Astrocyte of the spinal cord (primary cell): ENCODE data around the gene RHEBL1.

Experiments used
- DNase-seq: peaks from one replicate; pipeline ENCODE4 v3.0.0; 2011; ENCODE audit warnings: low read depth, low spot score
- H3K4me3 ChIP-seq: 2 replicates; pipeline ENCODE4 v1.5.1; 2011; ENCODE audit warnings: low read depth, mild to moderate bottlenecking, low read length, moderate library complexity
- in situ Hi-C: cut with HindIII; loops from 2 replicates; pipeline ENCODE4 v1.10.0; 2017; ENCODE audit warnings: low sequenced_read_pairs
- TF ChIP-seq, protein P1 (sequence below): IDR thresholded peaks from 2 replicates; pipeline ENCODE4 v1.5.1; 2012; ENCODE audit warnings: low read depth, mild to moderate bottlenecking, low read length, inconsistent platforms

The RHEBL1 gene

GRCh38 chr12:49027846-49028555 is 41.8 kb downstream of the RHEBL1 start:
- H3K4me3 ChIP-seq, result no peak overlapping the region
- in situ Hi-C loops, result no loop called here
- TF ChIP-seq, protein P1, sequence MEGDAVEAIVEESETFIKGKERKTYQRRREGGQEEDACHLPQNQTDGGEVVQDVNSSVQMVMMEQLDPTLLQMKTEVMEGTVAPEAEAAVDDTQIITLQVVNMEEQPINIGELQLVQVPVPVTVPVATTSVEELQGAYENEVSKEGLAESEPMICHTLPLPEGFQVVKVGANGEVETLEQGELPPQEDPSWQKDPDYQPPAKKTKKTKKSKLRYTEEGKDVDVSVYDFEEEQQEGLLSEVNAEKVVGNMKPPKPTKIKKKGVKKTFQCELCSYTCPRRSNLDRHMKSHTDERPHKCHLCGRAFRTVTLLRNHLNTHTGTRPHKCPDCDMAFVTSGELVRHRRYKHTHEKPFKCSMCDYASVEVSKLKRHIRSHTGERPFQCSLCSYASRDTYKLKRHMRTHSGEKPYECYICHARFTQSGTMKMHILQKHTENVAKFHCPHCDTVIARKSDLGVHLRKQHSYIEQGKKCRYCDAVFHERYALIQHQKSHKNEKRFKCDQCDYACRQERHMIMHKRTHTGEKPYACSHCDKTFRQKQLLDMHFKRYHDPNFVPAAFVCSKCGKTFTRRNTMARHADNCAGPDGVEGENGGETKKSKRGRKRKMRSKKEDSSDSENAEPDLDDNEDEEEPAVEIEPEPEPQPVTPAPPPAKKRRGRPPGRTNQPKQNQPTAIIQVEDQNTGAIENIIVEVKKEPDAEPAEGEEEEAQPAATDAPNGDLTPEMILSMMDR, result no peak
- no peak for DNase-seq

DNA sequence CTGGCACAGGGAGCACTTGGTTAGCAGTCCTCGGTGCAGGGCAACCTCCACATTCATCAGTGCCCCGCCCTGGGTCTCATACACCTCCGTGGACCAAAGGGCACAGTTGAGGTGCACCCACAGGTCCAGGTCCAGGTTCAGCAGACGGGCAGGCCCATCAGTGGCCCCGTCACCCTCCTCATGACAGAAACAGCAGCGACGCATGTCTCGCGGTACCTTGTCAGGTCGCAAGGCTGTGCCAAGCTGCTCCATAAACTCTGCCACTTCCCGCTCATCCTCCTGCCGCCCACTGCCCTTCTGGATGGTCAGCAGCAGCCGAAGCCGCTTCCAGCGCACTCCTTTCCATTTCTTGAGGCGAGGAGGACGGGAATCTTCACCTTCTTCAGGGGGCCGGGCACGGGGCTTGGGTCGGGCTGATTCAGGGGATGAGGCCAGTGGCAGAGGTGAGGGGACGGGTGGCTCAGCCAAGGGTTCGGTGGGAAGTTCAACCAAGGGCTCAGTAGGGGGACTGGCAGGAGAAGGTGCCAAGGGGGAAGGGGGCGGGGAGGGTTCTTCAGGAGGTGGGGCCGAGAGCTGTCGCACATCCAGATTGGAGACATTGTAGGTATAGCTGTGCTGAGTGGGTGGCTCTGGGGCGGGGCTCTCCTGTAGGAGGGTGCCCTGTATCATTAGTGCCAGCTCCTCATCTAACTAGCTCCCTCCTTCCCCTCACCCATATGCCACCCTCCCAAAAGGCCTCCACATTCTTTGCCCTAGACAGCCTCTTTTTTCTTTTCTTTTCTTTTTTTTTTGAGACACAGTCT is 42.9 kb downstream of the RHEBL1 start:
- DNase-seq, result no peak
- TF ChIP-seq, protein P1, result no peak
- in situ Hi-C loops, result no loop called here
- no peak overlapping the region for H3K4me3 ChIP-seq

DNA sequence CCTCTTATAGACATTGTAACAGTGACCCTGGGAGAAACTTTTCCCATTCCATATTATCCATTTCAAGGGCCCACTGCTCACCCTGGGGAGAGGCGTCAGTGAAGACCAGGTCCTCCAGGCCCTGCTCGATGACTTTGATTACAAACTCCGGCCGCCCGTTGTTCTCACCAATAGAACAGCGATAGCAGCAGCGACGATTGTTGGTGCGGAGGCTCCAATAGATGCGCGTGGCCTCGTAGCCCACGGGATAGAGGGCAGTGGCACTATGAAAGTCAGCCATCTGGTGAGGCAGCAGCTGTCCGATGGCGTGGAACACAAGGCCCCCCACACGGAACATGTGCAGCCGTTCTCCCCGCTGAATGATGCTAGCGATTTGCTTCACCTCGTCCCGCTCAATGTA is 43.7 kb downstream of the RHEBL1 start:
- in situ Hi-C loops, result no loop called here
- TF ChIP-seq, protein P1, result no peak
- no peak overlapping the region for H3K4me3 ChIP-seq
- DNase-seq, result no peak

DNA sequence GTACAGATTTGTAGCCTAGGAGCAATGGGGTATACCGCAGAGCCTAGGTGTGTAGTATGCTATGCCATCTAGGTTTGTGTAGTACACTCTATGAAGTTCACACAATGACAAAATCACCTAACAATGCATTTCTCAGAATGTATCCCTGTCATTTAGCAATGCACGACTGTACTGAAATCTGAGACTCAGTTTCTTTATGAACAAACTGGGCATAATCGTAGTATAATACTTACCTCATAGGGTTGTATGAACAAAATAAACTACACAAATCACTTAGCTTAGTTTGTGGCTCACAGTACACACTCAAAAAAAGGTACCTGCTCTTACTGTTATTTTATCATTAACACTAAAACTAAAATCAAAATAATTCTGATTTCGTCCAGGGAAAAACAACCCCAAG is 44.3 kb downstream of the RHEBL1 start:
- in situ Hi-C loops, result no loop called here
- no peak for DNase-seq
- TF ChIP-seq, protein P1, result no peak

DNA sequence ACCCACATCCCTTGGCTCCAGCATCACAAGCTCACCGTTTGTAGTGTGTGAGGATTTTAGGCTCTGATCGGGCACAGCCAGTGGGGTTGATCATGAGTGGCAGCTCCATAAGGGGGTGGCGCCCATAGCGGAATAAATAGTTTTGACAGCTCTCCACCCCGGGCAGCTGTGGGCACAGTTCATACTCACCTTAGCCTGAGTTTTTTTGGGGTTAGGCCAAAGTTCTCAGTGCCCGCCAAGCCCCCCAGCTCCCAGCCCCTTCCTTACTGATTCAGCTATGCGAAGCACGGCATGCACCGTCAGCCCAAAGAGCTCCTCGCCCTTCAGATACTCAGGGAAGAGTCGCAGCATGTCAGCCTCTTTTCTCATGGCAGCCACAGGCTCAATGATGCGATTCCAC is 45.2 kb downstream of the RHEBL1 start:
- TF ChIP-seq, protein P1, result no peak
- no peak overlapping the region for H3K4me3 ChIP-seq
- DNase-seq, result no peak
- in situ Hi-C loops, result no loop called here

More for the DNA sequence above, 44.3 kb downstream of the RHEBL1 start:
- no peak overlapping the region for H3K4me3 ChIP-seq

GRCh38 chr12:49023812-49024211 is 46.0 kb downstream of the RHEBL1 start:
- no peak overlapping the region for H3K4me3 ChIP-seq

More at GRCh38 chr12:49023812-49024211, 46.0 kb downstream of the RHEBL1 start:
- in situ Hi-C loops, result no loop called here
- DNase-seq, result no peak
- TF ChIP-seq, protein P1, result no peak
